ENCODE data around the gene GLT8D2.

GRCh38 chr12:103956509-103957027 is 93.4 kb downstream of the GLT8D2 start:
- no peak for TF ChIP-seq SREBF2 (IDR thresholded peaks at IDR 0.05)
- TF ChIP-seq EP300 (IDR thresholded peaks at IDR 0.05): no peak
- TF ChIP-seq, protein P1, sequence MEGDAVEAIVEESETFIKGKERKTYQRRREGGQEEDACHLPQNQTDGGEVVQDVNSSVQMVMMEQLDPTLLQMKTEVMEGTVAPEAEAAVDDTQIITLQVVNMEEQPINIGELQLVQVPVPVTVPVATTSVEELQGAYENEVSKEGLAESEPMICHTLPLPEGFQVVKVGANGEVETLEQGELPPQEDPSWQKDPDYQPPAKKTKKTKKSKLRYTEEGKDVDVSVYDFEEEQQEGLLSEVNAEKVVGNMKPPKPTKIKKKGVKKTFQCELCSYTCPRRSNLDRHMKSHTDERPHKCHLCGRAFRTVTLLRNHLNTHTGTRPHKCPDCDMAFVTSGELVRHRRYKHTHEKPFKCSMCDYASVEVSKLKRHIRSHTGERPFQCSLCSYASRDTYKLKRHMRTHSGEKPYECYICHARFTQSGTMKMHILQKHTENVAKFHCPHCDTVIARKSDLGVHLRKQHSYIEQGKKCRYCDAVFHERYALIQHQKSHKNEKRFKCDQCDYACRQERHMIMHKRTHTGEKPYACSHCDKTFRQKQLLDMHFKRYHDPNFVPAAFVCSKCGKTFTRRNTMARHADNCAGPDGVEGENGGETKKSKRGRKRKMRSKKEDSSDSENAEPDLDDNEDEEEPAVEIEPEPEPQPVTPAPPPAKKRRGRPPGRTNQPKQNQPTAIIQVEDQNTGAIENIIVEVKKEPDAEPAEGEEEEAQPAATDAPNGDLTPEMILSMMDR (IDR thresholded peaks at IDR 0.05): no peak
- no peak for TF ChIP-seq POLR2A (IDR thresholded peaks at IDR 0.05; ENCODE audit: low read length)
- no peak for TF ChIP-seq MAFK (IDR thresholded peaks at IDR 0.05; ENCODE audit: partially characterized antibody)
- TF ChIP-seq, protein P2, sequence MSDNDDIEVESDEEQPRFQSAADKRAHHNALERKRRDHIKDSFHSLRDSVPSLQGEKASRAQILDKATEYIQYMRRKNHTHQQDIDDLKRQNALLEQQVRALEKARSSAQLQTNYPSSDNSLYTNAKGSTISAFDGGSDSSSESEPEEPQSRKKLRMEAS (IDR thresholded peaks at IDR 0.05): no peak; the same call in 1 of the 2 replicates
- TF ChIP-seq CEBPB (IDR thresholded peaks at IDR 0.05): no peak
- no peak for TF ChIP-seq USF2 (IDR thresholded peaks at IDR 0.05)
- no peak for TF ChIP-seq EHMT2 (IDR thresholded peaks at IDR 0.05; ENCODE audit: low read depth)
- TF ChIP-seq KDM1A (IDR thresholded peaks at IDR 0.05; ENCODE audit: low read depth): no peak
- TF ChIP-seq ZFP36 (IDR thresholded peaks at IDR 0.05; ENCODE audit: borderline replicate concordance, partially characterized antibody): no peak
- no peak for TF ChIP-seq TFCP2L1 (CRISPR knock-in tag; IDR thresholded peaks at IDR 0.05)
